Naive thymus-derived CD4-positive, alpha-beta T cell (primary cell): ENCODE data around the gene DAPK1. TPM values are rescaled to one million over a fixed set of nuclear protein-coding genes. Genes with fewer than 3 reads are reported as not detected.

Experiments
- ATAC-seq: fragments of 150-1000 bp; cut with Tn5 transposase; 2 replicates; pipeline ENCODE4 v1.10.0; 2021; ENCODE audit warnings: mild to moderate bottlenecking, moderate library complexity
- CTCF ChIA-PET: fragments of 350-600 bp; sonication (Branson Sonifier 250); formaldehyde crosslinking; loops from one replicate; lab custom pipeline; 2021; ENCODE audit warnings: antibody characterized with exemption; lab: Charles Lee
- POLR2A ChIA-PET: fragments of 350-600 bp; sonication (Branson Sonifier 250); formaldehyde crosslinking; loops from one replicate; lab custom pipeline; 2021; ENCODE audit warnings: antibody characterized with exemption, inconsistent platforms; lab: Charles Lee
- DNase-seq, 9 donors: peaks; one replicate each; pipeline versions ENCODE4 v3.0.0 to v3.0.0-alpha.2; 2020 to 2022; ENCODE audit warnings: mixed read lengths in 1 of 9
- H3K27ac ChIP-seq: one replicate; pipeline ENCODE4 v1.7.0; 2013; ENCODE audit warnings: mild to moderate bottlenecking, low read depth, low read length, moderate library complexity
- H3K27me3 ChIP-seq, 2 donors: one replicate each; pipeline ENCODE4 v1.7.0; 2013; ENCODE audit warnings: low read length in 2 of 2, mild to moderate bottlenecking in 2 of 2, moderate library complexity in 2 of 2; ENCODE audit not compliant: control insufficient read depth in 2 of 2, insufficient read depth in 2 of 2
- H3K36me3 ChIP-seq, 3 experiments: 1 replicate in 2 of 3; 2 replicates in 1 of 3; pipeline ENCODE4 v1.7.0; 2013; ENCODE audit warnings: low read length in 3 of 3, mild to moderate bottlenecking in 3 of 3, moderate library complexity in 1 of 3; ENCODE audit not compliant: insufficient read depth in 3 of 3, control insufficient read depth in 2 of 3
- H3K4me1 ChIP-seq, 2 donors: one replicate each; pipeline ENCODE4 v1.7.0; 2013; ENCODE audit warnings: low read length in 2 of 2, mild to moderate bottlenecking in 2 of 2, moderate library complexity in 1 of 2; ENCODE audit not compliant: control insufficient read depth in 2 of 2, insufficient read depth in 2 of 2
- H3K4me3 ChIP-seq: 2 replicates; pipeline ENCODE4 v1.7.0; 2013; ENCODE audit warnings: mild to moderate bottlenecking, low read length
- H3K9me3 ChIP-seq, 3 experiments: 1 replicate in 2 of 3; 2 replicates in 1 of 3; pipeline ENCODE4 v1.7.0; 2013; ENCODE audit warnings: low read length in 3 of 3; ENCODE audit not compliant: control insufficient read depth in 2 of 3
- H3K27ac Mint-ChIP-seq, 9 donors: one replicate each; pipeline ENCODE4 v1.8.0; 2020 to 2022; ENCODE audit warnings: mixed read lengths in 9 of 9, mild to moderate bottlenecking in 8 of 9, moderate library complexity in 5 of 9, inconsistent platforms in 2 of 9
- H3K27me3 Mint-ChIP-seq, 5 donors: one replicate each; pipeline ENCODE4 v1.8.0; 2021 to 2022; ENCODE audit warnings: mixed read lengths in 5 of 5, mild to moderate bottlenecking in 1 of 5
- H3K36me3 Mint-ChIP-seq, 5 donors: one replicate each; pipeline ENCODE4 v1.8.0; 2020 to 2022; ENCODE audit warnings: mixed read lengths in 5 of 5, mild to moderate bottlenecking in 3 of 5, inconsistent platforms in 1 of 5
- H3K4me1 Mint-ChIP-seq, 7 donors: one replicate each; pipeline ENCODE4 v1.8.0; 2020 to 2022; ENCODE audit warnings: mixed read lengths in 7 of 7, mild to moderate bottlenecking in 3 of 7, inconsistent platforms in 1 of 7
- H3K4me3 Mint-ChIP-seq, 10 donors: one replicate each; pipeline ENCODE4 v1.8.0; 2020 to 2022; ENCODE audit warnings: mild to moderate bottlenecking in 10 of 10, mixed read lengths in 10 of 10, moderate library complexity in 6 of 10, inconsistent platforms in 2 of 10
- H3K9me3 Mint-ChIP-seq, 11 donors: one replicate each; pipeline ENCODE4 v1.8.0; 2020 to 2022; ENCODE audit warnings: mixed read lengths in 11 of 11, mild to moderate bottlenecking in 4 of 11, inconsistent platforms in 1 of 11, moderate library complexity in 1 of 11
- intact Hi-C, 2 donors: fragments of 100-400 bp; cut with micrococcal nuclease; formaldehyde crosslinking; loops; one replicate each; pipeline ENCODE4 v1.15.1; 2023
- polyA plus RNA-seq, 2 donors: library from polyadenylated mRNA; unstranded; fragments of 300-500 nt; fragmentation: Illumina TruSeq; gene quantifications; one replicate each; pipeline ENCODE4 v1.2.3, GENCODE V29; 2021
- total RNA-seq, 6 experiments: library from RNA in 5 of 6; stranded (reverse) in 5 of 6; gene quantifications; 1 replicate in 5 of 6; 2 replicates in 1 of 6; pipeline ENCODE4 v1.2.3 and lab custom pipeline; 2021 to 2026

DAPK1 gene
- total and polyA plus RNA-seq, 7 experiments from 2014 or later = 0.20 to 44.8 (median 1.9) TPM

- ATAC-seq = no peak
- CTCF ChIA-PET = no interaction called here
- intact Hi-C loops = no loop called here
Measured at GRCh38 chr9:87465816-87466215, 31.9 kb upstream of the DAPK1 start.

GRCh38 chr9:87467187-87467586 lies 30.5 kb upstream of the DAPK1 start:
- Histone ChIP-seq H3K27ac (no peak overlapping the region), H3K4me3 (no peak overlapping the region), H3K27me3 (no peaks in the 10 kb centered on the region), H3K9me3 (no peaks in the 10 kb centered on the region), H3K4me1 (no peaks in the 10 kb centered on the region), H3K36me3 (no peaks in the 10 kb centered on the region)
- Mint-ChIP-seq H3K4me1 (peaks cover 0 to 7% (median 0%) of the 10 kb centered on the region in 7 donors), H3K4me3 (no peak overlapping the region), H3K27me3 (peaks cover 0 to 2% (median 0%) of the 10 kb centered on the region in 5 donors), H3K27ac (no peak overlapping the region), H3K9me3 (no peaks in the 10 kb centered on the region), H3K36me3 (no peaks in the 10 kb centered on the region)
- ChIA-PET CTCF (no interaction called here), POLR2A (no interaction called here)
- DNase-seq (no peak), ATAC-seq (no peak)
- intact Hi-C loops = no loop called here

More at GRCh38 chr9:87465816-87466215, 31.9 kb upstream of the DAPK1 start:
- no peak overlapping the region for H3K4me3 ChIP-seq
- POLR2A ChIA-PET = no interaction called here
- no peak for DNase-seq
- H3K36me3 Mint-ChIP-seq = no peaks in the 10 kb centered on the region
- no peak overlapping the region for H3K4me3 Mint-ChIP-seq
- peaks cover 0 to 2% (median 0%) of the 10 kb centered on the region in 5 donors for H3K27me3 Mint-ChIP-seq
- H3K36me3 ChIP-seq = no peaks in the 10 kb centered on the region
- no peaks in the 10 kb centered on the region for H3K9me3 ChIP-seq
- no peak overlapping the region for H3K27ac Mint-ChIP-seq
- H3K9me3 Mint-ChIP-seq = no peaks in the 10 kb centered on the region
- H3K27me3 ChIP-seq = no peaks in the 10 kb centered on the region
- peaks cover 0 to 7% (median 0%) of the 10 kb centered on the region in 7 donors for H3K4me1 Mint-ChIP-seq
- no peaks in the 10 kb centered on the region for H3K4me1 ChIP-seq
- no peak overlapping the region for H3K27ac ChIP-seq

GRCh38 chr9:87469793-87470465 lies 27.7 kb upstream of the DAPK1 start:
- H3K27me3 Mint-ChIP-seq = peaks cover 0 to 2% (median 0%) of the 10 kb centered on the region in 5 donors
- Histone ChIP-seq H3K9me3 (no peaks in the 10 kb centered on the region), H3K27ac (no peak overlapping the region), H3K4me3 (no peak overlapping the region), H3K27me3 (no peaks in the 10 kb centered on the region), H3K4me1 (no peaks in the 10 kb centered on the region), H3K36me3 (no peaks in the 10 kb centered on the region)
- ATAC-seq = no peak
- ChIA-PET POLR2A (no interaction called here), CTCF (interaction anchor here (0.9 kb wide), 1 partner anchor 10 kb away, joined by 4 read pairs; no protein-coding TSS in a partner anchor)
- H3K4me1 Mint-ChIP-seq = no peaks in the 10 kb centered on the region
- DNase-seq = no peak
- intact Hi-C loops = no loop called here
- no peaks in the 10 kb centered on the region for H3K9me3 Mint-ChIP-seq
- no peak overlapping the region for H3K4me3 Mint-ChIP-seq
- no peaks in the 10 kb centered on the region for H3K36me3 Mint-ChIP-seq
- H3K27ac Mint-ChIP-seq = no peak overlapping the region

GRCh38 chr9:87471746-87472145 lies 25.9 kb upstream of the DAPK1 start:
- Histone ChIP-seq H3K27ac (no peak overlapping the region), H3K27me3 (no peaks in the 10 kb centered on the region), H3K4me1 (no peaks in the 10 kb centered on the region), H3K9me3 (no peaks in the 10 kb centered on the region), H3K4me3 (no peak overlapping the region), H3K36me3 (no peaks in the 10 kb centered on the region)
- CTCF ChIA-PET = no interaction called here
- no peaks in the 10 kb centered on the region for H3K36me3 Mint-ChIP-seq
- peaks cover 0 to 5% (median 0%) of the 10 kb centered on the region in 7 donors for H3K4me1 Mint-ChIP-seq
- intact Hi-C loops = no loop called here
- no peak overlapping the region for H3K27ac Mint-ChIP-seq
- POLR2A ChIA-PET = no interaction called here
- H3K9me3 Mint-ChIP-seq = no peaks in the 10 kb centered on the region
- H3K27me3 Mint-ChIP-seq = peaks cover 0 to 2% (median 0%) of the 10 kb centered on the region in 5 donors
- DNase-seq (no peak), ATAC-seq (no peak)
- H3K4me3 Mint-ChIP-seq = no peak overlapping the region

GRCh38 chr9:87475463-87475862 lies 22.2 kb upstream of the DAPK1 start:
- Mint-ChIP-seq H3K36me3 (no peaks in the 10 kb centered on the region), H3K4me3 (no peak overlapping the region), H3K27me3 (no peaks in the 10 kb centered on the region), H3K9me3 (no peaks in the 10 kb centered on the region), H3K27ac (no peak overlapping the region), H3K4me1 (peaks cover 0 to 10% (median 6%) of the 10 kb centered on the region in 7 donors)
- intact Hi-C loops = no loop called here
- ChIA-PET POLR2A (no interaction called here), CTCF (no interaction called here)
- no peaks in the 10 kb centered on the region for H3K36me3 ChIP-seq
- no peaks in the 10 kb centered on the region for H3K27me3 ChIP-seq
- DNase-seq (no peak), ATAC-seq (no peak)
- no peak overlapping the region for H3K4me3 ChIP-seq
- no peak overlapping the region for H3K27ac ChIP-seq
- H3K4me1 ChIP-seq = no peaks in the 10 kb centered on the region
- no peaks in the 10 kb centered on the region for H3K9me3 ChIP-seq

GRCh38 chr9:87478226-87478992 lies 19.3 kb upstream of the DAPK1 start:
- Histone ChIP-seq H3K9me3 (no peaks in the 10 kb centered on the region), H3K4me3 (no peak overlapping the region), H3K27ac (no peak overlapping the region), H3K4me1 (no peaks in the 10 kb centered on the region), H3K27me3 (no peaks in the 10 kb centered on the region), H3K36me3 (no peaks in the 10 kb centered on the region)
- peaks cover 0 to 10% (median 6%) of the 10 kb centered on the region in 7 donors for H3K4me1 Mint-ChIP-seq
- H3K27me3 Mint-ChIP-seq = peaks cover 0 to 2% (median 0%) of the 10 kb centered on the region in 5 donors
- POLR2A ChIA-PET = no interaction called here
- CTCF ChIA-PET = no interaction called here
- no peak for DNase-seq
- H3K36me3 Mint-ChIP-seq = no peaks in the 10 kb centered on the region
- peak overlapping the region in 1 of 9 donors; percentile 26 for H3K27ac Mint-ChIP-seq
- no peak for ATAC-seq
- no peak overlapping the region for H3K4me3 Mint-ChIP-seq
- no peaks in the 10 kb centered on the region for H3K9me3 Mint-ChIP-seq
- intact Hi-C loops = no loop called here
